B cell (primary cell): Measurements from ENCODE around the gene CLEC4E. TPM values are rescaled to one million over a fixed set of nuclear protein-coding genes. Genes with fewer than 3 reads are reported as not detected.
A peak's percentile ranks its signal among the peaks of the same experiment; 100 is the strongest.
"Not testable (repeated sequence)": the region's sequence is repeated elsewhere in the genome, so short reads cannot be mapped to it uniquely, and the experiment has no call there.

Experiments used
- ATAC-seq: fragments of 200-7000 bp; cut with Tn5 transposase; one replicate; pipeline ENCODE4 v1.10.0; 2021; ENCODE audit warnings: low read depth, mild to moderate bottlenecking, moderate number of reproducible peaks, moderate library complexity
- CTCF ChIA-PET: fragments of 350-600 bp; sonication (Branson Sonifier 250); formaldehyde crosslinking; loops from one replicate; lab custom pipeline; 2021; ENCODE audit warnings: antibody characterized with exemption, inconsistent platforms; lab: Charles Lee
- POLR2A ChIA-PET: fragments of 350-600 bp; sonication (Branson Sonifier 250); formaldehyde crosslinking; loops from one replicate; lab custom pipeline; 2021; ENCODE audit warnings: antibody characterized with exemption; lab: Charles Lee
- DNase-seq: peaks from one replicate; pipeline ENCODE4 v3.0.0; 2013
- H2AFZ ChIP-seq: 2 replicates; pipeline ENCODE4 v1.6.1; 2012; ENCODE audit warnings: mild to moderate bottlenecking, low read depth, low read length; ENCODE audit not compliant: insufficient read depth, poor library complexity, severe bottlenecking
- H3K27ac ChIP-seq, 2 donors: 1 replicate in 1 of 2; 2 replicates in 1 of 2; pipeline ENCODE4 v1.5.1; 2012 to 2013; ENCODE audit warnings: low read length in 2 of 2, mild to moderate bottlenecking in 2 of 2, moderate library complexity in 1 of 2
- H3K27me3 ChIP-seq, 4 experiments: fragments of 200-600 bp in 1 of 4; sonication (generic) in 1 of 4; replicated peaks in 1 of 4; 1 replicate in 2 of 4; 2 replicates in 2 of 4; pipeline versions ENCODE4 v1.6.1 to v1.7.0; 2013 to 2016; ENCODE audit warnings: low read length in 3 of 4, mild to moderate bottlenecking in 2 of 4, mixed read lengths in 1 of 4, moderate library complexity in 1 of 4; ENCODE audit not compliant: insufficient read depth in 4 of 4, control insufficient read depth in 3 of 4; ENCODE audit errors: control extremely low read depth in 1 of 4
- H3K36me3 ChIP-seq, 2 experiments: replicated peaks in 1 of 2; 1 replicate in 1 of 2; 2 replicates in 1 of 2; pipeline versions ENCODE4 v1.6.1 to v1.7.1; 2013; ENCODE audit warnings: low read length in 1 of 2; ENCODE audit not compliant: insufficient read depth in 2 of 2, control insufficient read depth in 1 of 2; ENCODE audit errors: control extremely low read depth in 1 of 2, extremely low read depth in 1 of 2
- H3K4me1 ChIP-seq, 2 donors: fragments of 200-600 bp in 1 of 2; sonication (generic) in 1 of 2; 1 replicate in 1 of 2; 2 replicates in 1 of 2; pipeline versions ENCODE4 v1.5.1 to v1.6.1; 2013 to 2017; ENCODE audit warnings: low read length in 2 of 2; ENCODE audit not compliant: control insufficient read depth in 2 of 2, insufficient read depth in 2 of 2
- H3K4me2 ChIP-seq: replicated peaks from 2 replicates; pipeline ENCODE3; 2012; ENCODE audit warnings: mild to moderate bottlenecking, low read depth, low read length; ENCODE audit not compliant: poor library complexity, severe bottlenecking
- H3K4me3 ChIP-seq, 5 experiments: fragments of 200-600 bp in 1 of 5; sonication (generic) in 1 of 5; 1 replicate in 3 of 5; 2 replicates in 2 of 5; pipeline versions ENCODE4 v1.5.1 to v1.7.0; 2011 to 2016; ENCODE audit warnings: low read length in 4 of 5, mild to moderate bottlenecking in 4 of 5, low read depth in 2 of 5, control low read depth in 1 of 5, moderate library complexity in 1 of 5; ENCODE audit not compliant: insufficient read depth in 1 of 5; ENCODE audit errors: control extremely low read depth in 1 of 5, extremely low read depth in 1 of 5
- H3K79me2 ChIP-seq: fragments of 200-600 bp; sonication (generic); one replicate; pipeline ENCODE4 v1.6.0; 2016; ENCODE audit warnings: low read length; ENCODE audit not compliant: control insufficient read depth, insufficient read depth
- H3K9ac ChIP-seq: fragments of 200-600 bp; sonication (generic); 2 replicates; pipeline ENCODE4 v1.6.1; 2017; ENCODE audit warnings: mild to moderate bottlenecking, low read length, moderate library complexity
- H3K9me3 ChIP-seq, 3 donors: one replicate each; pipeline versions ENCODE4 v1.6.1 to v1.7.1; 2013; ENCODE audit warnings: low read length in 2 of 3; ENCODE audit not compliant: control insufficient read depth in 2 of 3, insufficient read depth in 1 of 3; ENCODE audit errors: control extremely low read depth in 1 of 3
- H4K20me1 ChIP-seq: 2 replicates; pipeline ENCODE4 v1.6.0; 2012; ENCODE audit warnings: mild to moderate bottlenecking, low read length; ENCODE audit not compliant: insufficient read depth, control insufficient read depth, poor library complexity, severe bottlenecking
- H3K27ac Mint-ChIP-seq: one replicate; pipeline ENCODE4 v1.8.0; 2021; ENCODE audit warnings: mixed read lengths
- H3K27me3 Mint-ChIP-seq: one replicate; pipeline ENCODE4 v1.8.0; 2021; ENCODE audit warnings: mixed read lengths
- H3K4me1 Mint-ChIP-seq: one replicate; pipeline ENCODE4 v1.8.0; 2021; ENCODE audit warnings: mixed read lengths
- H3K4me3 Mint-ChIP-seq: one replicate; pipeline ENCODE4 v1.8.0; 2021; ENCODE audit warnings: mixed read lengths
- H3K9me3 Mint-ChIP-seq: one replicate; pipeline ENCODE4 v1.8.0; 2022; ENCODE audit warnings: mixed read lengths; ENCODE audit not compliant: insufficient read depth
- EZH2 ChIP-seq: IDR thresholded peaks from 2 replicates; pipeline ENCODE4 v1.6.1; 2012; ENCODE audit warnings: borderline replicate concordance, low read depth, mild to moderate bottlenecking, moderate library complexity, low read length; ENCODE audit not compliant: insufficient read depth, poor library complexity, severe bottlenecking
- WGBS: methylation state at CpG from one replicate; pipeline ENCODE4 v1.1.5; 2013; ENCODE audit warnings: missing lambda C conversion rate; ENCODE audit not compliant: insufficient coverage; 5-methylcytosine and 5-hydroxymethylcytosine counted together
- intact Hi-C: fragments of 100-400 bp; cut with micrococcal nuclease; formaldehyde crosslinking; loops from one replicate; pipeline ENCODE4 v1.10.0; 2022
- polyA plus RNA-seq: library from polyadenylated mRNA; depleted of rRNA; stranded (reverse); fragments of >200 nt; gene quantifications from 2 replicates; pipeline ENCODE4 v1.2.3, GENCODE V29; 2012
- total RNA-seq, 2 donors: library from RNA; stranded (reverse); fragments of 120-200 nt in 1 of 2; gene quantifications; 1 replicate in 1 of 2; 2 replicates in 1 of 2; pipeline versions ENCODE4 v1.2.3 to v1.2.4, GENCODE V29; 2013 to 2022
- TF ChIP-seq, protein P1 (sequence below): fragments of 200-600 bp; IDR thresholded peaks from one replicate; pipeline ENCODE4 v1.8.0; 2022; ENCODE audit warnings: antibody characterized with exemption, mild to moderate bottlenecking

Gene CLEC4E
- total and polyA plus RNA-seq, 2 donors (not counting 1 experiment from before 2014, with no cell fraction given): 0.06 TPM; not detected in 1

DNA sequence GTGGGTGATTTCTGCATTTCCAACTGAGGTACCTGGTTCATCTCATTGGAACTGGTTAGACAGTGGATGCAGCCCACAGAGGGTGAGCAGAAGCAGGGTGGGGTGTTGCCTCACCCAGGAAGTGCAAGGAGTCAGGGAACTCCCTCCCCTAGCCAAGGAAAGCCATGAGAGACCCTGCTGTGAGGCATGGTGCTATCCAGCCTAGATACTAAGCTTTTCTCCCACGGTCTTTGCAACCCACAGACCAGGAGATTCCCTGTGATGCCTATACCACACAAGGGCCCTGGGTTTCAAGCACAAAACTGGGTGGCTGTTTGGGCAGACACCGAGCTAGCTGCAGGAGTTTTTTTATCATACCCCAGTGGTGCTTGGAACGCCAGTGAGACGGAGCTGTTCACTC is 45.0 kb downstream of the CLEC4E start:
- CTCF ChIA-PET: not testable (repeated sequence)

DNA sequence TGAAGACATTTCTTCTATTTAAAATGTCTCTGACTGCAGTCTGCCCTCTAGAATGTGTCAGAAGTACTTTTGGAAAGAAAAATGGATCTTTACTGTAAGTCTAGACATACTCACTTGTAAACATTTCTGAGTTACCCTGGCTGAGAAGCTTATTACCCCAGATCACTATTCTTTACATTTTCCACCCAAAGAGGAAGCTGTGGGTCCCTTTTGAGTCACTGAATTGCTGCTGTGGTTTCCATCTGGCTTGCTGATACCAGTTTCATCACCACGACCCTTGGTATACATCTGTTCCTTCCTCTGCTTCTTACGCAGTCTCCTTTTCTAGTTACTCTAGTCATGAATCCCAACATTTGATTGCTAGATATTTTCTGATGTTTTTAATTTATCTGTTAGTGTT is 47.6 kb downstream of the CLEC4E start:
- CTCF ChIA-PET: no interaction called here
- no peak overlapping the region for H3K4me3 ChIP-seq
- H4K20me1 ChIP-seq: no peaks in the 10 kb centered on the region
- POLR2A ChIA-PET: no interaction called here
- no peaks in the 10 kb centered on the region for H3K79me2 ChIP-seq
- H2AFZ ChIP-seq: no peak overlapping the region
- ATAC-seq (peak; percentile 49), DNase-seq (peak; percentile 18)
- H3K27ac ChIP-seq: no peak overlapping the region
- no CpG with 5 or more reads among the region's 2 CpGs for WGBS
- no peak overlapping the region for H3K9ac ChIP-seq
- no peaks in the 10 kb centered on the region for H3K9me3 Mint-ChIP-seq
- TF ChIP-seq, protein P1, sequence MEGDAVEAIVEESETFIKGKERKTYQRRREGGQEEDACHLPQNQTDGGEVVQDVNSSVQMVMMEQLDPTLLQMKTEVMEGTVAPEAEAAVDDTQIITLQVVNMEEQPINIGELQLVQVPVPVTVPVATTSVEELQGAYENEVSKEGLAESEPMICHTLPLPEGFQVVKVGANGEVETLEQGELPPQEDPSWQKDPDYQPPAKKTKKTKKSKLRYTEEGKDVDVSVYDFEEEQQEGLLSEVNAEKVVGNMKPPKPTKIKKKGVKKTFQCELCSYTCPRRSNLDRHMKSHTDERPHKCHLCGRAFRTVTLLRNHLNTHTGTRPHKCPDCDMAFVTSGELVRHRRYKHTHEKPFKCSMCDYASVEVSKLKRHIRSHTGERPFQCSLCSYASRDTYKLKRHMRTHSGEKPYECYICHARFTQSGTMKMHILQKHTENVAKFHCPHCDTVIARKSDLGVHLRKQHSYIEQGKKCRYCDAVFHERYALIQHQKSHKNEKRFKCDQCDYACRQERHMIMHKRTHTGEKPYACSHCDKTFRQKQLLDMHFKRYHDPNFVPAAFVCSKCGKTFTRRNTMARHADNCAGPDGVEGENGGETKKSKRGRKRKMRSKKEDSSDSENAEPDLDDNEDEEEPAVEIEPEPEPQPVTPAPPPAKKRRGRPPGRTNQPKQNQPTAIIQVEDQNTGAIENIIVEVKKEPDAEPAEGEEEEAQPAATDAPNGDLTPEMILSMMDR: no peak
- no peak for TF ChIP-seq EZH2
- no peaks in the 10 kb centered on the region for H3K9me3 ChIP-seq
- no peak overlapping the region for H3K27ac Mint-ChIP-seq
- H3K4me2 ChIP-seq: no peak overlapping the region
- peaks cover 9% of the 10 kb centered on the region for H3K4me1 Mint-ChIP-seq
- intact Hi-C loops: no loop called here
- peaks cover 3 to 7% of the 10 kb centered on the region in 2 donors for H3K4me1 ChIP-seq
- no peak overlapping the region for H3K4me3 Mint-ChIP-seq
- no peaks in the 10 kb centered on the region for H3K36me3 ChIP-seq
- peaks cover 0 to 16% (median 5%) of the 10 kb centered on the region in 4 experiments for H3K27me3 ChIP-seq
- peaks cover 36% of the 10 kb centered on the region for H3K27me3 Mint-ChIP-seq

More for the DNA sequence above, 45.0 kb downstream of the CLEC4E start:
- H3K4me3 ChIP-seq, POLR2A ChIA-PET, H3K4me1 Mint-ChIP-seq, H3K4me1 ChIP-seq, intact Hi-C loops, H3K9ac ChIP-seq, H3K9me3 ChIP-seq, H3K9me3 Mint-ChIP-seq, H3K79me2 ChIP-seq, H2AFZ ChIP-seq, H4K20me1 ChIP-seq, ATAC-seq, H3K27ac ChIP-seq, DNase-seq, H3K4me3 Mint-ChIP-seq, H3K4me2 ChIP-seq, H3K36me3 ChIP-seq, H3K27ac Mint-ChIP-seq: not testable (repeated sequence)
- peaks cover 40% of the 10 kb centered on the region for H3K27me3 Mint-ChIP-seq
- H3K27me3 ChIP-seq: peaks cover 0 to 13% (median 11%) of the 10 kb centered on the region in 4 experiments
- 97% methylated on average over 4 of the region's 4 CpGs for WGBS
